Stimulated activated CD8-positive, alpha-beta memory T cell treated with anti-CD3 and anti-CD28 coated beads, Interleukin-2, amount 100 ng/mL, for 1 hour (primary cell): ENCODE results near the gene RFTN1.
"Not testable (repeated sequence)": the region's sequence is repeated elsewhere in the genome, so short reads cannot be mapped to it uniquely, and the experiment has no call there.

Experiments used
- DNase-seq, 2 donors: peaks; one replicate each; pipeline ENCODE4 v3.0.0-alpha.2; 2020; ENCODE audit warnings: low read depth in 2 of 2

The RFTN1 gene

DNA sequence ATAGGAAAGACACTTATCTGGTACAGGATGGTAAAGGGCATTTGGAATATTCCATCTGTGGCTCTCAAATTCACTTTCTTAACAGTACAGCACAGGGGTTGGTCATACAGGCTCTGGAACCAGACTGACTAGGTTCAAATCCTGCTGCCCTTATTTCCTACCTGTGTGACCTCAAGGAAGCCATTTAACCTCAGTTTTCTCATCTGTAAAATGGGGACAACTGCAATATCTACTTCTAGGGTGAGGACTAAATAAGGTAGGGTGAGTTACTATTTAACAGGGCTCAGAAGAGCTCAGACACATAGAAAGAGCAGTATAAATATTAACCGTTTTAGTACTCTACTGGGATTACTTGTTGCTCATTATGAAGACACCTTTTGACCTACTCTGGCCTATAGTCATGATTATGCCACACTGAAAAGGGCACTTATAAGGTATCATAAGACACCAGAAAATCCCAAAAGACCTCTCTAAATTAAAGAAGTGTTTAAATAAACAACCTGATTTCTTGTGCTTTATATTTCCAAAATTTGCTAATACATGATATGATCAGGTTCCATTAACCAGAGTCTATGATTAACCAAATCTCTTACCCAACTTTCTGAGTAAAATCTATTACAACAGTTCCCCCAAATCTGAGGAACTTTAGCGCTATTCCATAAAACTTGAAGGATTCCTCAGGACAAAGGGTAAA lies 6.5 kb downstream of the RFTN1 start:
- DNase-seq: no peak

DNA sequence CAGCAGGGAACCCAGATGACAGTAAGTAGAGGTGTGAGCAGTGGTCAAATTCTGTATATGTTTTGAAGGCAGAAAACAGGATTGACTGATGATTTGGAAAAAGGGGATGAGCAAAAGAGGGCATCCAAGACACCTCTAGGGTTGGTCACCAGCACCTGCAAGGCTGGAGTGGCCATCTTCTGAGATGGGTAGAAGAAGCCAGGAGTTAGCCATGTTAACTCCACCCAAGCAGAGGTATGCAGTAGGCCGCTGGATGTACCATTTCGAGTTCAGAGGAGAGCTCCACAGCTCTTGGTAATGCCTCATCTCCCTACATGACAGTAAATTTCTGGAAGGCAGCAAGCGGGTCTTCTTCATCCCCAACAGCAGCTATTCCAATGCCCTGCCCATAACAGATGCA lies 7.0 kb downstream of the RFTN1 start:
- DNase-seq: no peak

DNA sequence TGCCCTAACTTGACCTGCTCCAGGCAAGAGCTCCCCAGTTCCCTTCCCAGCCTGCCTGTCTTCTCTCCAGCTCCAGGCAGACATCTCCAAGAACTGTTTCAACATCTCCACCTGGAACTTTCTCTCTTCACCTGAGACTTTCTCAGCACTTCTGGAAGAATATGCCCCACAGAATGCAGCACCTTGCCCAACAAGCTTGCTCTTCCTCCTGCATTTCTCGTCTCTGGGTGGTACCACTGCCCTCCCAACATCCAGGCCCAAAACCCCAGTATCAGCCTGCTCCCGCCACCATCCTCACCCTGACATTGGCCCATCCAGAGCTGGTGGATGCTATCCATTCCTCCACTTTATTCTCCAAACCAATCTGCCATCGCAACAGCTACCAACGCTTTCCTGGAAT lies 8.8 kb downstream of the RFTN1 start:
- no peak for DNase-seq

DNA sequence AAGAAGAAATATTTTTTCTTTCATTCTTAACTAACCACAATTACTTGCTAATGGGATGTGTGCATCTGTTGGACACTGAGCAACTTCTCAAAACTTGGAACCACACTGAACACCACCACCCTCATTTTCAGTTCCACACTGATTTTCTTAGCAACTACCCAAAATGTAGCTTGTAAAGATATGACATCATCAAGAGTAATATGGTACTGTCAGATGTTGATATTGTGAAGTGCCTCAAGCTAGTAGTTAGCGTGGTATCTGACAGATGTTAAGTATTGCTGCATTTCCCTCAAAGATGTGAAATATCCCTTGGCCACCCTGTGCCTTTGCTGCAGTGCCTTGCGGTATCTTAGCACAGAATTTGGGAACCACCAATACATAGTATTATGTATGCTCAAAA lies 9.3 kb downstream of the RFTN1 start:
- no peak for DNase-seq

GRCh38 chr3:16503191-16503776 lies 10.2 kb downstream of the RFTN1 start:
- no peak for DNase-seq

DNA sequence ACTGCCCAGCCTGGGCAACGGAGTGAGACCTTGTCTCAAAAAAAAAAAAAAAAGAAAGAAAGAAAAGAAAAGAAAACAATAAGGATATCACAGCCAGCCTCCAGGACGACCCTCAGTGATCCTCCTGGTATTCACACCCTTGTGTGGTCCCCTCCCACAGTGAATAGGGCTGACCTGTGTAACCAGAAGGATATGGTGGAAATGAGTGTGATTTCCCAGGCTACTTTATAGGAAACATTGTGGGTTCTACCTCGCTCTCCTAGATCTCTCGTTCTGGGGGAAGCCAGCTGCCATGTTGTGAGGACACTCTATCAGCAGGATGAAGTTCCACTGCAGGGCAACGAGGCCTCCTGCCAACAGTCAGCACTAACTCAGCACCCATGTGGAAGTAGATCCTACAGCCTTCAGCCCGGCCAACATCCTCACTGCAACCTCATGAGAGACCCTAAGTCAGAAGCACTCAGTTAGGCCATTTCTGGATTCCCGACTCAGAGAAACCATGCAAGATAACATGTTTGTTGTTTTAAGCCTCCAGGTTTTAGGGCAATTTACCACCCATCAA lies 11.1 kb downstream of the RFTN1 start:
- no peak for DNase-seq

DNA sequence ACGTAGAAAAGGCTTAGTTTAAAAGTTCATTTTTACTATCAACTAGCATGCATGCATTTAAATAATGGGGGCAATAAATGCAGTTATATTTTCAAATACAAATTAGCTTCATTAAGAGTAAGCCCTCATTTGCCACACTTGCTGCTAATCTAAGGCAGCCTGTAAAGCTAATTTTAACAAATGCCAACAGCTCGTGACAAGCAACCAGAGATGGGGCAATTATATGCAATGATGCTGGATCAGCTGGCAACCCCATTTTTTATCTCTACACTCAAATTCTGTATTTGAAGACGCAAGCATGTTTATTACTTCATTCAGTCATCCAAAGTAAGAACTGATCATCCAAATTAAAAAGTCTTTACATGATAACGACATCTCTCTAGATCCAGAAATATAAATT lies 12.1 kb downstream of the RFTN1 start:
- DNase-seq: no peak

DNA sequence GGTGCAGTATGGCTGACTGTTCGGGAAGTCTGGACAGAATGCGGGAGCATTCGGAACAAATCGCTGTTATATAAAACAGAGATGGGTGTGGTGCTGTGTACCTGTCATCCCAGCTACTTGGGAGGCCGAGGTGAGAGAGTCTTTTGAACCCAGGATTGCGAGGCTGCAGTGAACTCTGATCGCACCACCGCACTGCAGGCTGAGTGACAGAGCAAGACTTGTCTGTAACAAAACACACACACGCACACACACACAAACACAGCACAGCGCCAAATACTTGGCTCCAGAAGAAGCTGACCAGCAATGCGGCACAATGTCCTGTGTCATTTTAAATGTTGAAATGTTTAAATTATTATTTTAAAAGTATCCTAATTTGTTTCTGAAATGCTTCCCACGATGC lies 12.6 kb downstream of the RFTN1 start:
- no peak for DNase-seq

DNA sequence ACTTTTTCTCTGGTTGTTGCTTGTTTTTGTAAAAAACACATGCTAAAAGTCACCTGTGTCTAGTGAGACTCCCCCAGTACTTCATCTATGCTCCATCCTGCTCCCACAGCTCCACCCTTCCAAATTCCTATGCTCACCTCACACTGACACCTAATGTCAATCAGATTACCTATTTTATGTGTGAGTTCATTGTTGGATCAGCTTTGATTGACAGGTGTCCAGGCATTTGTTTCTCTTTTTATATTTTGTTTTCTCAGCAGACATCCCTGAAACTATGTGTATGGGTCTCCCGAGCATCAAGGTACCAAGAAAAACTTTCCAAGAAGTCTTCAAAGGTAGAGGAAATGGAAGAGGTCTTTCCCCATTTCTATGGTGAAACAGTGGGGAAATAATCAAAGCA lies 13.4 kb downstream of the RFTN1 start:
- no peak for DNase-seq

DNA sequence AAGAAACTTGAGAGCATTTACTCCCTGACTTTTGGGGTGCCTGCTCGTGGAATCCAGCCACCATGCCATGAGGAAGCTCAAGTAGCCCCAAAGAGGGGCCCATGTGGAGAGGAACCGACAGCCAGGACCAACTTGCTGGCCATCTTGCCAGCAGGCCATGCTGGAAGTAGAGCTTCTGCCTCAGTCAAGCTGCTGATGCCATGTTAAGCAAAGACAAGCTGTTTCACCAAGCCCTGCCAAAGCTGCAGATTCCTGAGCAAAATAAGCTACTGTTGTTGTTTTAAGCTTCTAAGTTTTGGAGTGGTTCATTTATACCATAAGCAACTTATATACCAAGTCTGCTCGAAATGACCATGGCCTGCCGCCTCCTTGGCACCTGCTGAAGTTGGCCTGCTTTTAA lies 14.1 kb downstream of the RFTN1 start:
- DNase-seq: no peak

GRCh38 chr3:16498130-16498890 lies 15.2 kb downstream of the RFTN1 start:
- no peak for DNase-seq

- DNase-seq: no peak
Observed at GRCh38 chr3:16496408-16497222, 16.9 kb downstream of the RFTN1 start.

- no peak for DNase-seq
Observed at GRCh38 chr3:16496008-16496407, 17.5 kb downstream of the RFTN1 start.

GRCh38 chr3:16494814-16495431 lies 18.6 kb downstream of the RFTN1 start:
- no peak for DNase-seq

- DNase-seq: no peak
Observed at GRCh38 chr3:16494094-16494493, 19.4 kb downstream of the RFTN1 start.

DNA sequence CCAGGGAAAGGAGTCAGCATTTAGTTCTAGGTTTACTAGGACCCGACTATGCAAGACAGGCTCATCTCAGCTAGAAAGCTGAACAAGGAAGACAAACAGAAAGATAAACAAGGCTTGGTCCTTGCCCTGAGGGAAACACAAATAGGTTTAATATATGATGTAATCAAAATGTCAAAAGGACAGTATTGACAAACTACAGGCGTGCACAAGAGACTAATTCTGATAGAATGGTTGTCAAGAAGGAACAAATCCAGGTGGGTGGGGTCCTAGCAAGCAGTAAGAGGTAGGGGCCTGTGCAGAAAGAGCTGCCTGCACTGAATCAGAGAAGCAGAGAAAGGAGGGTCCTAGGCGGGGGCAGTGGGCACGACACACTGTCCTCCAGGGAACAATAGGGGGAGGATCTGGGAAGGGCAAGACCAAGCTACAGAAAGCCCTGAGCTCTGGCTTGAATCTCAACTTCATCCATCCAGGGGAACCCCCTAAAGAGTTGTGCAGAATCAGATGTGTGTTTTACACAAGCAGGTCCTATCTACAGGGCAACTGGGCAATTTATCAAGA lies 23.4 kb downstream of the RFTN1 start:
- no peak for DNase-seq

DNA sequence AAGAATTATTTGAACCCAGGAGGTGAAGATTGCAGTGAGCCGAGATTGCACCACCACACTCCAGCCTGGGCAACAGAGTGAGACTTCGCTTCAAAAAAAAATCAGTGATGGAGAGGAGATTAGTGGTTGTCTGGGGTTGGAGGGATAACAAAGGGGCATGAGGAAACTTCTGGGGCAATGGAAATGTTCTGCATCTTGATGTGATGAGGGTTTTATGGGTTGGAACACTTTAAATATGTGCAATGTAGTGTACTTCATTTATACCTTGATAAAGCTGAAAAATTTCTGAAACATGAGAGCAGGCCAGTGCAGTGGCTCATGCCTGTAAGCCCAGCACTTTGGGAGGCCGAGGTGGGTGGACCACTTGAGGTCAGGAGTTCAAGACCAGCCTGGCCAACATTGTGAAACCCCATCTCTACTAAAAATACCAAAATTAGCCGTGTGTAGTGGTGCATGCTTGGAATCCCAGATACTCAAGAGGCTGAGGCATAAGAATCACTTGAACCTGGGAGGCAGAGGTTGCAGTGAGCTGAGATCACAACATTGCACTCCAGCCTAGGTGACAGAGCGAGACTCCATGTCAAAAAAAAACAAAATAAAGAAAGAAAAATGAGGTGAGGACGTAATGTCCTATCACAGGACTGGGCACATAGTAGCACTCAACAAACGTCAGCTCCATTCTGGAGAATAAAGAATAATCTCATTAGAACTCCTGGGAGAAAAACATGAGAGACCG lies 24.0 kb downstream of the RFTN1 start:
- not testable (repeated sequence) for DNase-seq

- no peak for DNase-seq
Observed at GRCh38 chr3:16488637-16489036, 24.9 kb downstream of the RFTN1 start.

- DNase-seq: no peak
Observed at GRCh38 chr3:16487511-16488175, 25.9 kb downstream of the RFTN1 start.

DNA sequence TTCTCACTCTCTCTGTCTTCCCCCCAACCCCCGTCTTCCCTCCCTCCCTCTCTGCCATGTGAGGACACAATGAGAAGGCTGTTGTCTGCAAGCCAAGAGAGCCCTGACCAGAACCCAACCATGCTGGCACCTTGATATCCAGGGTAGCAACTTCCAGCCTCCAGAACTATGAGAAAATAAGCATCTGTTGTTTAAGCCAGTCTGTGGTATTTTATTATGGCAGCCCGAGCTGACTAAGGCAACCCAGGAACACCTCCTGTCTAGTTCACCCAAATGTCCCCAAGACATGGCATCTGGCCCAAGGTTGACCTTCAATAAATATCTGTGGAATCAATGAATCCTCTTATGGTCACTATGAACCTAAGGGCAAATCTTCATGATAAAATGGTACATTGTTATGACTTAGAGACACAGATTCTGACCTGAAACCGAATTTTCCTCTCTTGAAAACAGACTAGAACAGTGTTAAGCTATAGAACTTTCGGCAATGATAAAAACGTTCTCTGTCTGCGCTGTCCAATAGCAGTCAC lies 26.5 kb downstream of the RFTN1 start:
- DNase-seq: no peak
